Fibroblast of skin of right biceps (primary cell): ENCODE results near the gene GNB1L.

ENCODE experiments used
- DNase-seq: peaks from one replicate; pipeline ENCODE4 v3.0.0-alpha.2; 2013

GNB1L gene

GRCh38 chr22:19772673-19773469 lies 81.8 kb downstream of the GNB1L start:
- DNase-seq: no peak

DNA sequence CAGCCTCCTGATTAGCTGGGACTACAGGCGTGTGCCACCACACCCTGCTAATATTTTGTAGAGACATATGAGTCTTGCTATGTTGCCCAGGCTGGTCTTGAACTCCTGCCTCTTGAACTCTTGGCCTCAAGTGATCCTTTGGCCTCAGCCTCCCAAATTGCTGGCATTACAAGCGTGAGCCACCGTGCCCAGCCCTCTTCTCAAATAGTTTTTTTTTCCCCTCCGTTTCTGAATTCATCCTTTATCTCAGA lies 82.3 kb downstream of the GNB1L start:
- no peak for DNase-seq

- DNase-seq: no peak
These were observed 84.1 kb downstream of the GNB1L start for GRCh38 chr22:19770349-19771220.

DNA sequence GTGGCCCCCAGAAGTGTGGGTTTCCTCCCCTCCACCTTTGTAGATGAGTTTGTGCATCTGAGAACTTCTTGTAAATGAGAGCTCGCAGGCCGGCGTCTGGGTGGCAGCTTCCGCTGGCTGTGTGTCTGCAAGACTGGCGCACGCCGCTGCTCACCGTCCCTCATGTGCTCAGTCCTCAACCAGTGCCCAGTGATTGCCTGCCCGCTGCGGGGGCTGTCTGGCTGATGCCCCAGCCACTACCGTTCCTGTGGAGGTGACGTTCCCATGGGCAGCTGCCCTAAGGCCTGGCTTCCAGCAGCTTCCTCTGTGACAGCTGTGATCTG lies 85.3 kb downstream of the GNB1L start:
- no peak for DNase-seq

- no peak for DNase-seq
These were observed 87.0 kb downstream of the GNB1L start for GRCh38 chr22:19767427-19768341.

GRCh38 chr22:19766511-19767426 lies 87.9 kb downstream of the GNB1L start:
- no peak for DNase-seq

DNA sequence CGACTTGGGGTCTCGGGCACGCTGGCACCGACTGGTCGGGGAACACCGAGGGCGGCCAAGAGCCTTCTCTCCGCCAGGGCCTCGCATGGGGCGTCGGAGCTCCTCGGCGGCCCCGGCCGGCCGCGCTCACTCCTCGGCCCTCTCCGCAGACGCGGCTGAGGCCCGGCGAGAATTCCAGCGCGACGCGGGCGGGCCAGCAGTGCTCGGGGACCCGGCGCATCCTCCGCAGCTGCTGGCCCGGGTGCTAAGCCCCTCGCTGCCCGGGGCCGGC lies 88.5 kb downstream of the GNB1L start:
- DNase-seq: no peak

DNA sequence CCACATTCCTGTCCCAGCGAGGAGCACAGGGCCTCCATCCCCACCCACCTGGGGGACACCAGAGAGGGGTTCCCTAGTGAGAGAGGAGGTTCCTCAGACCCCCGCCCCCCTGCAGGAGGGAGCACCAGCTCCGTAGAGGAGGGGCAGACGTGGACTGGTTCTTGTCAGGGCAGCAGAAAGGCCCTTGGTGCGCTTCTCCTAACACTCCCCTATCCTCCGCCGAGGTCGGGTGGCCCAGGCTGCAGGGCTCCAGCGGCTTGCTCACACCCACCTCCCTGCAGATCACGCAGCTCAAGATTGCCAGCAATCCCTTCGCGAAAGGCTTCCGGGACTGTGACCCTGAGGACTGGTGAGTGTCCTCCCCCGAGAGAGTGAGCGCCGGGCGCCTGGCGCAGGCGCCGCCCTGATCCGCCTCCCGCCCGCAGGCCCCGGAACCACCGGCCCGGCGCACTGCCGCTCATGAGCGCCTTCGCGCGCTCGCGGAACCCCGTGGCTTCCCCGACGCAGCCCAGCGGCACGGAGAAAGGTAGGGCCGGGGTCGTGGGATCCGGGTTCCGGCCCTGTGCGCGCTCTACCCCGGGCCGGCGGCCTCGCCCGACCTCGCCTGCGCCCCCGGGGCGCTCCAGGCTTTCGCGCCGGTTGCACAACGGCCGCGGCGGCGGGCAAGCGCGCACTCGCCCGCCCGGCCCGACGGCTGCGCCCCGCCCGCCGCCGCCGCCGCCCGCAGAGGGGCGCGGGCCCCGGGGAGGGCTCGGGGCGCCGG lies 89.0 kb downstream of the GNB1L start:
- no peak for DNase-seq

- no peak for DNase-seq
These were observed 89.8 kb downstream of the GNB1L start for GRCh38 chr22:19764636-19765476.

- DNase-seq: no peak
These were observed 90.4 kb downstream of the GNB1L start for GRCh38 chr22:19764299-19764593.

- DNase-seq: no peak
These were observed 91.0 kb downstream of the GNB1L start for GRCh38 chr22:19763458-19764298.

DNA sequence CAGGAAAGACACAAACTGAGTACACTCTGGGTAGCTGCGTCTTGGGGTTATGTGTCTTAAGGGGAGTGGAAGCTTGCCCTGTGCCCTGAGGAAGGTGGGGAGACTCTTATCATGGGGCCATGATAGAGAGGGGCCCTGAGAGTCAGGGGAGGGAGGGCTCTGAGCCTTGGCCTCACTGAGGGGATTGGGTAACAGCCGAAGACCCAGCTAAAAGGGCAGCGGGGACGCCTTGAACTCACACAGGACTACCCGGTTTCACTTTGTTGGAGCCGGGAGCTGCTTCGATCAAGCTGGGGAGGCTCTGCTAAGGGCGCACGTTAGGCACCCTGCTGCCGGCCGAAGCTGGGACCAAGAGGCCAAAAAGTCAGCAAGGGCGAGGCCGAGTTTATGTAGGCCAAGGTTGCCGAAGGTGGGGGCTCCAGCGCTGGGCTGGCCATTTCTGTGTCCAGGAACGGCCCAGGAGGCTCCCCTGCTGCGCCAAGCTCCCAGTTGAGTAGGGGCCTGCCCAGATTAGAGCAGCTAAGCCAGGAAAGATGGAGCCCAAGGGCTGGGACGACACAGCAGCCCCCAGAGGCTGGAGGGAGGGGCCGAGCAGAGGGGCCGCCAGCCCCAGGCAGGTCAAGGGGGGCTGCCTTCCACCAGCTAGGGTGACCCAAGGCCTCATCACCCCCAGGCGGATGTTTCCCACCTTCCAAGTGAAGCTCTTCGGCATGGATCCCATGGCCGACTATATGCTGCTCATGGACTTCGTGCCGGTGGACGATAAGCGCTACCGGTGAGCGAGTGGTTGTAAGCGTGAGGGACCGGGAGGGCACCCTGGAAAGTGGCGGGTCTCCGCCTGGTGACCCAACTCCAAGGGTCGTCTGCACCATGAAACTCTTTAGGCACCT lies 91.9 kb downstream of the GNB1L start:
- DNase-seq: no peak

DNA sequence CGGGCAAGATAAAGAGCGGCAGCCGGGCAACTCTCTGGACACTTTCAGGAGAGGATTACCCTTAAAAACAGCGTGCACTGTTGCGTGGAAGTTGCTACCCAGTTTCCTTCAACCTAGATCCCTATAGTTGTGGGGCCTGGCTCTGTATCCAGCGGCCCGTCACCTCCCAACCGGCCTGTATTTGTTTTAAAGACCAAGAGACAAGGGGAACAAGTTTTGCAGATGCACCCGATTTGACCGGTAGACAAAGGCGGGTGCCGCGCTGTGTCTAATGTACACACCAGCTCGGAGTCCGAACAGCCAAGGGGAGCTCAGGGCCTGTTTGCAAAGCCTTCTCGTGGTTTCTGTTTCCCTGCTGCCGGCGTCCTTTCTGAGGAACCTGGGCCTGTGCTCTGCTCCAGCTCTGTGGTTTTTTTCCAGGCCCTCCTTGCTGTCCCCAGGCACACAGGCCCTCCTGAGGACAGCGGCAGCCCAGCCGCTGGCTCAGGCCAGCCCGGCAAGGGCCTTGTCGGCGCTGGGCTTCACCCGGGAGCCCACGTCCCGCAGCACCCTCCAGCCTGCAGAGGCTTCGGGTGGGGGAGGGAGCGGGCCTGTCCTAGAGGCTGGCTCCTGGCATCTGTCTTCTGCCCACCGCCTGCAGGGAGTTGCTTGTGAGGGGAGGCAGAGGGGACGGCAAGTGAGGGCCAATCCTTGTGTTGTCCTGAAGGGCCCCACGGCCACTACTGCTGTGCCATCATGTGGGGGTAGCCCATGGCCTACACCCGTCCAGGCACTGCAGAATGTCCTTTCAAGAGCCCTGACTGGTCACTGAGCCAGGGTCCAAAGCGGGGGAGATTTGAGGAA lies 92.7 kb downstream of the GNB1L start:
- DNase-seq: no peak

DNA sequence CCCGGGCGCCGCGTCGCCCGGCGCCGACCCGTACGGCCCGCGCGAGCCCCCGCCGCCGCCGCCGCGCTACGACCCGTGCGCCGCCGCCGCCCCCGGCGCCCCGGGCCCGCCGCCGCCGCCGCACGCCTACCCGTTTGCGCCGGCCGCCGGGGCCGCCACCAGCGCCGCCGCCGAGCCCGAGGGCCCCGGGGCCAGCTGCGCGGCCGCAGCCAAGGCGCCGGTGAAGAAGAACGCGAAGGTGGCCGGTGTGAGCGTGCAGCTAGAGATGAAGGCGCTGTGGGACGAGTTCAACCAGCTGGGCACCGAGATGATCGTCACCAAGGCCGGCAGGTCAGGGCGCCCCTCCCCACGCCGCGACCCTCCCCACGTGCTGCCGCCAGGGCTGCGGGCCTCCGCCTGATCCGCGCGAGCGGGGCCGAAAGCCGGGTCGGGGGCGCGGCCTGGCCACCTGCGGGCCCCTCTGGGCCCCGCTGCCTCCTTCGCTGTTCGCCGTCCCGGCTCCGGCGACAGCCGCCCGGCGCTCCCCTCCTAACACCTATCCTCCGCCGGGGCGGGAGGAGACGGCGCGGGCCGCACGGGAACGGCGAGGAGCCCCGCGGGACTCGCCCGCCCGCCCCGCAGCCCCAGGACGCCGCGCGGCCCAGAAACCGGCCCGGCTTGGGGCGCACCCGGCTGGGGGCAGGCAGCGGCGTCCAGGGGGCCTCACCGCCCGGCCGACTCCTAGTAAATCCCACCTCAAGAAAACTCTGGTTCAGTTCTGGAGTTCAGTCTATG lies 93.5 kb downstream of the GNB1L start:
- DNase-seq: no peak

GRCh38 chr22:19760058-19760950 lies 94.4 kb downstream of the GNB1L start, which contains the start of gene TBX1:
Gene TBX1, plus strand, starts transcription at chr22:19760778. Its CDS starts 66 bp downstream, at chr22:19760844.
- no peak for DNase-seq

GRCh38 chr22:19759427-19760057 lies 95.1 kb downstream of the GNB1L start:
- DNase-seq: no peak
